Left ventricle myocardium inferior (tissue), 1 donor: ENCODE measurements around the gene PLXDC2. TPM values are rescaled to one million over a fixed set of nuclear protein-coding genes. Genes with fewer than 3 reads are reported as not detected.

ENCODE experiments used
- DNase-seq: peaks from one replicate; pipeline ENCODE4 v3.0.0-alpha.2; 2020
- H3K27ac ChIP-seq: fragments of 200-600 bp; replicated peaks from 2 replicates; pipeline ENCODE4 v1.8.0; 2021
- H3K27me3 ChIP-seq: fragments of 200-600 bp; 2 replicates; pipeline ENCODE4 v1.8.0; 2021; ENCODE audit warnings: low read depth
- H3K36me3 ChIP-seq: fragments of 200-600 bp; 2 replicates; pipeline ENCODE4 v1.8.0; 2021
- H3K4me1 ChIP-seq: fragments of 200-600 bp; 2 replicates; pipeline ENCODE4 v1.8.0; 2021
- H3K4me3 ChIP-seq: fragments of 200-600 bp; 2 replicates; pipeline ENCODE4 v1.8.0; 2021; ENCODE audit warnings: mild to moderate bottlenecking, moderate library complexity
- H3K9me3 ChIP-seq: fragments of 200-600 bp; replicated peaks from 2 replicates; pipeline ENCODE4 v1.8.0; 2021
- CTCF ChIP-seq: fragments of 200-600 bp; IDR thresholded peaks from 2 replicates; pipeline ENCODE4 v1.8.0; 2021; ENCODE audit warnings: antibody characterized with exemption, mild to moderate bottlenecking, borderline replicate concordance
- intact Hi-C: fragments of 100-400 bp; cut with micrococcal nuclease; formaldehyde crosslinking; loops from one replicate; pipeline ENCODE4 v1.11.0; 2022
- total RNA-seq: library from RNA; stranded (reverse); fragmentation: NEBNext Ultra II Directional; extraction: Animal tissue kit (Norgen Biotek cat#: 25700); gene quantifications from one replicate; pipeline ENCODE4 v1.2.1, GENCODE V29; 2021
- donor health status: DM: no; HTN: yes; CAD: no; lungs with severe emphysema.

Gene PLXDC2
- total RNA-seq, 1 donor from 2014 or later: 16.6 TPM

GRCh38 chr10:19892677-19893076 is 76.4 kb downstream of the PLXDC2 start:
- TF ChIP-seq CTCF: no peak
- no peak for DNase-seq
- Histone ChIP-seq H3K4me3 (no peak overlapping the region), H3K9me3 (no peaks in the 10 kb centered on the region), H3K27me3 (no peaks in the 10 kb centered on the region), H3K4me1 (peaks cover 28% of the 10 kb centered on the region), H3K36me3 (no peaks in the 10 kb centered on the region), H3K27ac (no peak overlapping the region)
- intact Hi-C loops: no loop called here

- Histone ChIP-seq H3K4me1 (peaks cover 26% of the 10 kb centered on the region), H3K27me3 (no peaks in the 10 kb centered on the region), H3K27ac (no peak overlapping the region), H3K36me3 (no peaks in the 10 kb centered on the region), H3K4me3 (no peak overlapping the region), H3K9me3 (no peaks in the 10 kb centered on the region)
- TF ChIP-seq CTCF: no peak
- intact Hi-C loops: no loop called here
- no peak for DNase-seq
Measured at GRCh38 chr10:19895500-19895899, 79.3 kb downstream of the PLXDC2 start.

GRCh38 chr10:19902456-19902855 is 86.2 kb downstream of the PLXDC2 start:
- intact Hi-C loops: no loop called here
- Histone ChIP-seq H3K36me3 (no peaks in the 10 kb centered on the region), H3K27ac (no peak overlapping the region), H3K27me3 (no peaks in the 10 kb centered on the region), H3K4me3 (no peak overlapping the region), H3K4me1 (peaks cover 8% of the 10 kb centered on the region), H3K9me3 (peaks cover 11% of the 10 kb centered on the region)
- TF ChIP-seq CTCF: no peak
- DNase-seq: no peak

GRCh38 chr10:19904202-19904661 is 88.0 kb downstream of the PLXDC2 start:
- no peaks in the 10 kb centered on the region for H3K27me3 ChIP-seq
- no peak for TF ChIP-seq CTCF
- H3K4me1 ChIP-seq: peaks cover 8% of the 10 kb centered on the region
- no peaks in the 10 kb centered on the region for H3K36me3 ChIP-seq
- H3K4me3 ChIP-seq: no peak overlapping the region
- peaks cover 11% of the 10 kb centered on the region for H3K9me3 ChIP-seq
- H3K27ac ChIP-seq: no peak overlapping the region
- intact Hi-C loops: no loop called here
- no peak for DNase-seq

- no peak for TF ChIP-seq CTCF
- H3K36me3 ChIP-seq: no peaks in the 10 kb centered on the region
- H3K4me3 ChIP-seq: no peak overlapping the region
- intact Hi-C loops: no loop called here
- H3K4me1 ChIP-seq: peaks cover 8% of the 10 kb centered on the region
- no peak overlapping the region for H3K27ac ChIP-seq
- H3K9me3 ChIP-seq: peaks cover 9% of the 10 kb centered on the region
- no peaks in the 10 kb centered on the region for H3K27me3 ChIP-seq
- no peak for DNase-seq
Measured at GRCh38 chr10:19906108-19906791, 90.0 kb downstream of the PLXDC2 start.
